Measurements from ENCODE around the gene NR1H3. TPM values are rescaled to one million over a fixed set of nuclear protein-coding genes. Genes with fewer than 3 reads are reported as not detected.

NR1H3 gene
- polyA plus RNA-seq, 2 of the 4 experiments (the other 2 are of a cell fraction) = 14.5 to 18.7 TPM

GRCh38 chr11:47233051-47233450 lies 24.7 kb upstream of the NR1H3 start:
- 97% methylated on average over 4 of the region's 4 CpGs for WGBS (ENCODE audit: missing lambda C conversion rate)
- ATAC-seq (no peak), FAIRE-seq (no peak)

GRCh38 chr11:47233989-47234668 lies 23.7 kb upstream of the NR1H3 start:
- Histone ChIP-seq H3K4me1 (peaks cover 46% of the 10 kb centered on the region), H3K27ac (peak overlapping the region; percentile 79 to 89), H3K4me2 (peak overlapping the region; percentile 79), H3K9me3 (no peaks in the 10 kb centered on the region), H3K4me3 (peak overlapping the region; percentile 21)
- WGBS (ENCODE audit: missing lambda C conversion rate) = 2% methylated on average over 11 of the region's 11 CpGs
- ATAC-seq (peak; percentile 88 to 90), FAIRE-seq (no peak), DNase-seq (ENCODE audit: low read depth in 1 of 2, low spot score in 1 of 2) (peak; percentile 67 to 90)
- ChIA-PET CTCF (interaction anchor here (0.5 to 8.8 kb wide), 24 partner anchors 10 to 169 kb away, joined by 3 to 101 read pairs (median 4); partner anchors contain the start of genes ACP2, ARFGAP2, DDB2 and NR1H3), POLR2A (interaction anchor here (0.5 to 3.6 kb wide), 11 partner anchors 8 to 425 kb away, joined by 3 to 50 read pairs (median 5); partner anchors contain the start of genes ACP2 and DDB2)
- TF ChIP-seq MAX (IDR thresholded peaks at IDR 0.05) = peak; percentile 69
- TF ChIP-seq FOSL2 (IDR thresholded peaks at IDR 0.05) = peak; percentile 76
- TF ChIP-seq FOSL2 (CRISPR knock-in tag; IDR thresholded peaks at IDR 0.05) = peak; percentile 94
- 0 out of 2 replicates have a peak, but pooled peaks have one; percentile 14 for TF ChIP-seq ATOH8 (CRISPR knock-in tag; IDR thresholded peaks at IDR 0.05; ENCODE audit: low read depth)
- no peak for TF ChIP-seq REST (IDR thresholded peaks at IDR 0.05)
- peak; percentile 49 to 69; a peak in 3 of 5 replicates for TF ChIP-seq JUN (IDR thresholded peaks at IDR 0.05)
- peak; percentile 67 for TF ChIP-seq CTCF (IDR thresholded peaks at IDR 0.05)
- 0 out of 3 replicates have a peak, but pooled peaks have one; percentile 42 for TF ChIP-seq BCL3 (IDR thresholded peaks at IDR 0.05)
- TF ChIP-seq RNF2 (IDR thresholded peaks at IDR 0.05; ENCODE audit: borderline replicate concordance, low read depth) = no peak
- TF ChIP-seq JUNB (IDR thresholded peaks at IDR 0.05) = peak; percentile 74; the same call in 1 of the 2 replicates
- TF ChIP-seq CBX2 (IDR thresholded peaks at IDR 0.05; ENCODE audit: borderline replicate concordance, low read depth) = no peak
- no peak for TF ChIP-seq EHMT2 (IDR thresholded peaks at IDR 0.05; ENCODE audit: low read depth)
- no peak for TF ChIP-seq CHD2 (IDR thresholded peaks at IDR 0.05; ENCODE audit: low read length, partially characterized antibody)
- peak; percentile 25 to 58; a peak in 2 of 5 replicates for TF ChIP-seq EP300 (IDR thresholded peaks at IDR 0.05)
- peak; percentile 75 to 78 for TF ChIP-seq RAD21 (conservative IDR thresholded peaks at IDR 0.05 in 1 of 2, IDR thresholded peaks at IDR 0.05 in 1 of 2)
- no peak for TF ChIP-seq ZFP36 (IDR thresholded peaks at IDR 0.05; ENCODE audit: borderline replicate concordance, partially characterized antibody)
- peak; percentile 81 for TF ChIP-seq GATA3 (IDR thresholded peaks at IDR 0.05; ENCODE audit: borderline replicate concordance)
- TF ChIP-seq MYC (IDR thresholded peaks at IDR 0.05; ENCODE audit: borderline replicate concordance, low read length) = 0 out of 2 replicates have a peak, but pooled peaks have one; percentile 49
- peak; percentile 68 for TF ChIP-seq SMC3 (IDR thresholded peaks at IDR 0.05)

More at GRCh38 chr11:47233051-47233450, 24.7 kb upstream of the NR1H3 start:
- no peak for DNase-seq (ENCODE audit: low read depth in 1 of 2, low spot score in 1 of 2)
- ChIA-PET CTCF (interaction anchor here (1.0 to 8.8 kb wide), 12 partner anchors 11 to 170 kb away, joined by 3 to 101 read pairs (median 28); partner anchors contain the start of genes ACP2, ARFGAP2, DDB2 and NR1H3), POLR2A (interaction anchor here (0.7 to 3.6 kb wide), 6 partner anchors 9 to 26 kb away, joined by 3 to 50 read pairs (median 4); partner anchors contain the start of genes ACP2 and DDB2)
- peak overlapping the region; percentile 79 to 89 for H3K27ac ChIP-seq
- H3K4me3 ChIP-seq = no peak overlapping the region
- H3K4me1 ChIP-seq = peaks cover 46% of the 10 kb centered on the region
- TF ChIP-seq HOXA7 (CRISPR knock-in tag; IDR thresholded peaks at IDR 0.05) (no peak), MYC (IDR thresholded peaks at IDR 0.05; ENCODE audit: borderline replicate concordance, low read length) (no peak), RNF2 (IDR thresholded peaks at IDR 0.05; ENCODE audit: borderline replicate concordance, low read depth) (no peak), PHF8 (IDR thresholded peaks at IDR 0.05; ENCODE audit: borderline replicate concordance, low read depth) (no peak), HMGXB4 (CRISPR knock-in tag; IDR thresholded peaks at IDR 0.05; ENCODE audit: borderline replicate concordance) (no peak), NR3C1 (IDR thresholded peaks at IDR 0.05) (no peak)
- H3K4me2 ChIP-seq = peak overlapping the region; percentile 79
- H3K9me3 ChIP-seq = no peaks in the 10 kb centered on the region

Measured in A549 (cell line).